ENCODE data around the gene PRUNE2.
"Not testable (repeated sequence)": the region's sequence is repeated elsewhere in the genome, so short reads cannot be mapped to it uniquely, and the experiment has no call there.

PRUNE2 gene

DNA sequence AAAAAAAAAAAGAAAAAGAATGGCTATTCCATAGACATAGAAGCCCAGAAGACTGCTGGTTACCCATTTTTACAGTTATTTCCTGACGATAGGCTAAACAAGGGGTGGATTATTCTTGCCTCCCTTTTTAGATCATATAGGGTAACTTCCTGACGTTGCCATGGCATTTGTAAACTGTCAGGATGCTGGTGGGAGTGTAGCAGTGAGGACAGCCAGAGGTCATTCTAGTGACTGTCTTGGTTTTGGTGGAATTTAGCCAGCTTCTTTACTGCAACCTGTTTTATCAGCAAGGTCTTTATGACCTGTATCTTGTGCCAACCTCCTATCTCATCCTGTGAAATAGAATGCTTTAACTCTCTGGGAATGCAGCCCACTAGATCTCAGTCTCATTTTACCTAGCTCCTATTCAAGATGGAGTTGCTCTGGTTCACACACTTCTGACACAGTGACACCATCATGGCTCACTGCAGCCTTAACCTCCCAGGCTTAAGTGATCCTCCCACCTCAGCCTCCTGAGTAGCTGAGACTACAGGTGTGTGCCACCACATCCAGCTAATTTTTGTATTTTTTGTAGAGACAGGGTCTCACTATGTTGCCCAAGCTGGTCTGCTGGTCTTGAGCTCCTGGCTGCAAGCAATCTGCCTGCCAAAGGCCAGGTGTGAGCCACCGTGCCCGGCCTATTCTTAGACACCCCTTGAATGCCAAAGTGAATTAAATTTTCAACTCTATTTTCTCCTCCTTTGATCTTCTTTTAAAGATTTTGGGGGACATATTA, 311.8 kb downstream of the PRUNE2 start:
- H3K79me1 ChIP-seq (ENCODE audit: low read length); H2AK5ac ChIP-seq (ENCODE audit: low read length); H3K9ac ChIP-seq (ENCODE audit: low read length); H3K4ac ChIP-seq (ENCODE audit: low read depth, low read length); H3K56ac ChIP-seq (ENCODE audit: low read length); H3K4me1 ChIP-seq (ENCODE audit: control insufficient read depth, low read depth, low read length); H2BK5ac ChIP-seq (ENCODE audit: low read length); H2BK15ac ChIP-seq (replicated peaks; ENCODE audit: low read depth); H3K27ac ChIP-seq (ENCODE audit: low read depth, low read length); H3K36me3 ChIP-seq (ENCODE audit: control insufficient read depth, insufficient read depth, low read length); H3K4me3 ChIP-seq (ENCODE audit: low read length); H3K23ac ChIP-seq (ENCODE audit: low read length); H3K79me2 ChIP-seq (ENCODE audit: control insufficient read depth, insufficient read depth, low read length); H2BK120ac ChIP-seq (ENCODE audit: low read depth, low read length); H3K4me2 ChIP-seq (ENCODE audit: low read length); H3K18ac ChIP-seq (ENCODE audit: low read length); H4K5ac ChIP-seq (ENCODE audit: low read length); H4K8ac ChIP-seq (ENCODE audit: low read depth, low read length); H3K27me3 ChIP-seq (ENCODE audit: insufficient read depth, low read length, poor library complexity): not testable (repeated sequence)
- DNase-seq = peak; percentile 34
- WGBS (ENCODE audit: extremely low coverage, insufficient coverage, low lambda C conversion rate) = no CpG with 5 or more reads among the region's 4 CpGs

GRCh38 chr9:76592974-76593347, 313.0 kb downstream of the PRUNE2 start:
- Histone ChIP-seq H3K4me2 (ENCODE audit: low read length) (no peak overlapping the region), H3K23ac (ENCODE audit: low read length) (no peak overlapping the region), H3K4me3 (ENCODE audit: low read length) (no peak overlapping the region), H3K36me3 (ENCODE audit: control insufficient read depth, insufficient read depth, low read length) (no peaks in the 10 kb centered on the region), H3K27ac (ENCODE audit: low read depth, low read length) (no peak overlapping the region), H2AK5ac (ENCODE audit: low read length) (no peak overlapping the region), H3K79me2 (ENCODE audit: control insufficient read depth, insufficient read depth, low read length) (no peaks in the 10 kb centered on the region), H2BK5ac (ENCODE audit: low read length) (no peak overlapping the region), H4K8ac (ENCODE audit: low read depth, low read length) (no peak overlapping the region), H3K56ac (ENCODE audit: low read length) (no peak overlapping the region), H4K5ac (ENCODE audit: low read length) (no peak overlapping the region), H3K4ac (ENCODE audit: low read depth, low read length) (no peak overlapping the region), H3K4me1 (ENCODE audit: control insufficient read depth, low read depth, low read length) (peaks cover 9% of the 10 kb centered on the region), H3K18ac (ENCODE audit: low read length) (no peak overlapping the region), H3K9ac (ENCODE audit: low read length) (no peak overlapping the region), H2BK120ac (ENCODE audit: low read depth, low read length) (no peak overlapping the region), H2BK15ac (replicated peaks; ENCODE audit: low read depth) (no peak overlapping the region), H3K27me3 (ENCODE audit: insufficient read depth, low read length, poor library complexity) (no peaks in the 10 kb centered on the region), H3K79me1 (ENCODE audit: low read length) (no peaks in the 10 kb centered on the region)
- no CpG with 5 or more reads among the region's 2 CpGs for WGBS (ENCODE audit: extremely low coverage, insufficient coverage, low lambda C conversion rate)
- DNase-seq = no peak

DNA sequence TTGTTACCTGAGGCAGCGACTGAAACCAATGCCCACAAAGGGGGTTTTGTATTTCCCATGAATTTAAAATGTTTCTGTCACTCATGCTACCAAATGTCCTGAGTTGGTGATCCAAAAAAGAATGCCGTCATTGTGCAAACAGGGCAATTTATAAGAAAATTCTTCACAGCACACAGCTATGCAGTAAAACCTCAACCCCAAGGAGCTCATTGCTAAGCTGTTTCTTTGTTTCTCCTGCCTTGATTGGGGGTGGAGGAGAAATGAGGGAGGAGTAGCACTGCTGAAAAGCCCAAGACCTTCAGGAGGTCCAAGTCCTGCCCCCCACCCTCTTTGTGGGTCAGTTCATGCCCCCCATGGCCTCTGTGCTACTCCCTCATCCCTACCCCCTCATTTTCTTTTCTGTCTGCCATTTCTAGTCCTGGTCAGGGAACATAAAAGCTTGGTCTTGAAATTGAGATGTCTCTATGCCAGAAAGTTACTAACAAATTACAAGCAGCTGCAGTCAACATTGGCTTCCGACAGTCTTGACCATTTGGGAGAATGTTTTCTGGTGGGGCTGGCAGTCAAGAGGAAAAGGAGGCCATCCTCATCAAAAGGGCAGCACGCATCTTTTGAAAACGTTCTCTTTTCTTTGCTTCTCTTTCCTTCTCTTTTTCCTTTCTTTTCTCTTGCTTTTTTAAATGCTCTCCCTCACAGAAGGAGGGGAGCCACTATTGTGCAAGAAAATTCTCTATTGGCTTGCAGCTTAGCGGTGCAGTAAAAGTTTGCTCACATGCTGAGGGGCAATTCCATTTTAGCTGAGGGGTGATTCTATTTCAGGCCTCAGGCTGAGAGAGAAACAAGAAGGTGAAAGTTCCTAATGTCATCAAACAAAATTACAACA, 313.6 kb downstream of the PRUNE2 start:
- H2BK120ac ChIP-seq (ENCODE audit: low read depth, low read length) = no peak overlapping the region
- H3K4me1 ChIP-seq (ENCODE audit: control insufficient read depth, low read depth, low read length) = peaks cover 9% of the 10 kb centered on the region
- no peak overlapping the region for H3K56ac ChIP-seq (ENCODE audit: low read length)
- no peaks in the 10 kb centered on the region for H3K79me1 ChIP-seq (ENCODE audit: low read length)
- no peak overlapping the region for H4K8ac ChIP-seq (ENCODE audit: low read depth, low read length)
- no peaks in the 10 kb centered on the region for H3K79me2 ChIP-seq (ENCODE audit: control insufficient read depth, insufficient read depth, low read length)
- no peak overlapping the region for H2BK15ac ChIP-seq (replicated peaks; ENCODE audit: low read depth)
- no peak overlapping the region for H3K27ac ChIP-seq (ENCODE audit: low read depth, low read length)
- no peaks in the 10 kb centered on the region for H3K27me3 ChIP-seq (ENCODE audit: insufficient read depth, low read length, poor library complexity)
- no peak overlapping the region for H3K9ac ChIP-seq (ENCODE audit: low read length)
- no peaks in the 10 kb centered on the region for H3K36me3 ChIP-seq (ENCODE audit: control insufficient read depth, insufficient read depth, low read length)
- no peak overlapping the region for H3K4ac ChIP-seq (ENCODE audit: low read depth, low read length)
- no peak overlapping the region for H4K5ac ChIP-seq (ENCODE audit: low read length)
- no peak overlapping the region for H3K23ac ChIP-seq (ENCODE audit: low read length)
- peak; percentile 39 for DNase-seq
- no CpG with 5 or more reads among the region's 6 CpGs for WGBS (ENCODE audit: extremely low coverage, insufficient coverage, low lambda C conversion rate)
- no peak overlapping the region for H2AK5ac ChIP-seq (ENCODE audit: low read length)
- H3K4me3 ChIP-seq (ENCODE audit: low read length) = no peak overlapping the region
- no peak overlapping the region for H3K4me2 ChIP-seq (ENCODE audit: low read length)
- no peak overlapping the region for H3K18ac ChIP-seq (ENCODE audit: low read length)
- H2BK5ac ChIP-seq (ENCODE audit: low read length) = no peak overlapping the region

GRCh38 chr9:76591256-76591950, 314.5 kb downstream of the PRUNE2 start:
- no peak overlapping the region for H3K18ac ChIP-seq (ENCODE audit: low read length)
- no peaks in the 10 kb centered on the region for H3K79me2 ChIP-seq (ENCODE audit: control insufficient read depth, insufficient read depth, low read length)
- no peak overlapping the region for H3K9ac ChIP-seq (ENCODE audit: low read length)
- no CpG with 5 or more reads among the region's 4 CpGs for WGBS (ENCODE audit: extremely low coverage, insufficient coverage, low lambda C conversion rate)
- no peaks in the 10 kb centered on the region for H3K27me3 ChIP-seq (ENCODE audit: insufficient read depth, low read length, poor library complexity)
- peak overlapping the region; percentile 43 for H2AK5ac ChIP-seq (ENCODE audit: low read length)
- no peak overlapping the region for H4K8ac ChIP-seq (ENCODE audit: low read depth, low read length)
- H3K56ac ChIP-seq (ENCODE audit: low read length) = no peak overlapping the region
- H3K4me2 ChIP-seq (ENCODE audit: low read length) = no peak overlapping the region
- H3K4me1 ChIP-seq (ENCODE audit: control insufficient read depth, low read depth, low read length) = peaks cover 9% of the 10 kb centered on the region
- no peak overlapping the region for H3K4ac ChIP-seq (ENCODE audit: low read depth, low read length)
- H2BK15ac ChIP-seq (replicated peaks; ENCODE audit: low read depth) = no peak overlapping the region
- no peak overlapping the region for H2BK120ac ChIP-seq (ENCODE audit: low read depth, low read length)
- DNase-seq = no peak
- H3K36me3 ChIP-seq (ENCODE audit: control insufficient read depth, insufficient read depth, low read length) = no peaks in the 10 kb centered on the region
- no peak overlapping the region for H3K4me3 ChIP-seq (ENCODE audit: low read length)
- H3K79me1 ChIP-seq (ENCODE audit: low read length) = no peaks in the 10 kb centered on the region
- H4K5ac ChIP-seq (ENCODE audit: low read length) = no peak overlapping the region
- H3K27ac ChIP-seq (ENCODE audit: low read depth, low read length) = no peak overlapping the region
- H2BK5ac ChIP-seq (ENCODE audit: low read length) = no peak overlapping the region
- H3K23ac ChIP-seq (ENCODE audit: low read length) = no peak overlapping the region

GRCh38 chr9:76588316-76588715, 317.6 kb downstream of the PRUNE2 start:
- no peak overlapping the region for H3K27ac ChIP-seq (ENCODE audit: low read depth, low read length)

More at GRCh38 chr9:76588316-76588715, 317.6 kb downstream of the PRUNE2 start:
- Histone ChIP-seq H3K9ac (ENCODE audit: low read length) (no peak overlapping the region), H3K4me2 (ENCODE audit: low read length) (no peak overlapping the region), H4K5ac (ENCODE audit: low read length) (no peak overlapping the region), H3K27me3 (ENCODE audit: insufficient read depth, low read length, poor library complexity) (no peaks in the 10 kb centered on the region), H2AK5ac (ENCODE audit: low read length) (no peak overlapping the region), H3K23ac (ENCODE audit: low read length) (no peak overlapping the region), H3K36me3 (ENCODE audit: control insufficient read depth, insufficient read depth, low read length) (no peaks in the 10 kb centered on the region), H3K18ac (ENCODE audit: low read length) (no peak overlapping the region), H3K56ac (ENCODE audit: low read length) (no peak overlapping the region), H3K4ac (ENCODE audit: low read depth, low read length) (no peak overlapping the region), H2BK120ac (ENCODE audit: low read depth, low read length) (no peak overlapping the region), H2BK5ac (ENCODE audit: low read length) (no peak overlapping the region), H4K8ac (ENCODE audit: low read depth, low read length) (no peak overlapping the region), H3K4me1 (ENCODE audit: control insufficient read depth, low read depth, low read length) (no peaks in the 10 kb centered on the region), H2BK15ac (replicated peaks; ENCODE audit: low read depth) (no peak overlapping the region), H3K79me1 (ENCODE audit: low read length) (no peaks in the 10 kb centered on the region), H3K79me2 (ENCODE audit: control insufficient read depth, insufficient read depth, low read length) (no peaks in the 10 kb centered on the region), H3K4me3 (ENCODE audit: low read length) (no peak overlapping the region)
- DNase-seq = no peak
